ENCODE measurements around the gene PTPRT. TPM values are rescaled to one million over a fixed set of nuclear protein-coding genes. Genes with fewer than 3 reads are reported as not detected.

The PTPRT gene
- total and polyA plus RNA-seq, 2 experiments from 2014 or later = not detected

DNA sequence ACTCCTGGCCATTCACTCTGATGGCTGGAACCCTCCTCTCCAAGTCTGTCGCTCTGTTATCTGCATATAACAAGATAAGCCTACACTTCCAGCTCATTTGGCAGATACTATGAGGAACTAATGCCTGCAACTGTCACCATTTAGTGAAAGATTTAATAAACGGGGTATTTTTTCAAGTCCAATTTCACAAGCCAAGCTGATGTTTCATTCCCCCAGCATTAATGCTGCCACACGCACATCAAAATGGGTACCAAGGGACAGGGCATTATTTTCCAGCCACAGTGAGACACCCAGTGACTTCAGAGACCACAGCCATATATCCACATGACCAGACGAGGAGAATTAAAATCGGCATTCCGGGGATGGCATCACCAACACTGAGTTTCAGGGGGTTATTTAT lies 175.5 kb downstream of the PTPRT start:
- Histone ChIP-seq H4K20me1 (replicated peaks; ENCODE audit: insufficient read depth) (no peaks in the 10 kb centered on the region), H3K4me2 (no peak overlapping the region), H3K36me3 (ENCODE audit: insufficient read depth) (no peaks in the 10 kb centered on the region), H3K9me2 (ENCODE audit: insufficient read depth) (no peaks in the 10 kb centered on the region), H3K4me3 (no peak overlapping the region), H2AFZ (no peak overlapping the region), H3F3A (replicated peaks; ENCODE audit: low read depth) (no peaks in the 10 kb centered on the region), H3K4me1 (ENCODE audit: insufficient read depth) (no peaks in the 10 kb centered on the region), H3K79me2 (replicated peaks; ENCODE audit: insufficient read depth) (no peaks in the 10 kb centered on the region), H3K27ac (ENCODE audit: low read depth) (no peak overlapping the region), H3K27me3 (ENCODE audit: insufficient read depth) (no peaks in the 10 kb centered on the region)
- H3K4me3 Mint-ChIP-seq = no peak overlapping the region
- no peak for TF ChIP-seq ZNF114 (CRISPR knock-in tag; IDR thresholded peaks at IDR 0.05)
- no peak for TF ChIP-seq JUNB (IDR thresholded peaks at IDR 0.05; ENCODE audit: unreplicated experiment)
- no peak for TF ChIP-seq CREB1 (CRISPR knock-in tag; IDR thresholded peaks at IDR 0.05; ENCODE audit: low read depth)
- TF ChIP-seq EZH2 (IDR thresholded peaks at IDR 0.05; ENCODE audit: low read depth, unreplicated experiment) = no peak
- no peak for TF ChIP-seq ZNF331 (CRISPR knock-in tag; IDR thresholded peaks at IDR 0.05; ENCODE audit: low read depth)
- TF ChIP-seq EZH2phosphoT487 (IDR thresholded peaks at IDR 0.05; ENCODE audit: unreplicated experiment) = no peak
- no peak for TF ChIP-seq STAT1 (IDR thresholded peaks at IDR 0.05; ENCODE audit: unreplicated experiment)
- TF ChIP-seq, protein P1, sequence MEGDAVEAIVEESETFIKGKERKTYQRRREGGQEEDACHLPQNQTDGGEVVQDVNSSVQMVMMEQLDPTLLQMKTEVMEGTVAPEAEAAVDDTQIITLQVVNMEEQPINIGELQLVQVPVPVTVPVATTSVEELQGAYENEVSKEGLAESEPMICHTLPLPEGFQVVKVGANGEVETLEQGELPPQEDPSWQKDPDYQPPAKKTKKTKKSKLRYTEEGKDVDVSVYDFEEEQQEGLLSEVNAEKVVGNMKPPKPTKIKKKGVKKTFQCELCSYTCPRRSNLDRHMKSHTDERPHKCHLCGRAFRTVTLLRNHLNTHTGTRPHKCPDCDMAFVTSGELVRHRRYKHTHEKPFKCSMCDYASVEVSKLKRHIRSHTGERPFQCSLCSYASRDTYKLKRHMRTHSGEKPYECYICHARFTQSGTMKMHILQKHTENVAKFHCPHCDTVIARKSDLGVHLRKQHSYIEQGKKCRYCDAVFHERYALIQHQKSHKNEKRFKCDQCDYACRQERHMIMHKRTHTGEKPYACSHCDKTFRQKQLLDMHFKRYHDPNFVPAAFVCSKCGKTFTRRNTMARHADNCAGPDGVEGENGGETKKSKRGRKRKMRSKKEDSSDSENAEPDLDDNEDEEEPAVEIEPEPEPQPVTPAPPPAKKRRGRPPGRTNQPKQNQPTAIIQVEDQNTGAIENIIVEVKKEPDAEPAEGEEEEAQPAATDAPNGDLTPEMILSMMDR (conservative IDR thresholded peaks at IDR 0.05; ENCODE audit: low read depth in 2 of 2) = no peak
- TF ChIP-seq, protein P2, sequence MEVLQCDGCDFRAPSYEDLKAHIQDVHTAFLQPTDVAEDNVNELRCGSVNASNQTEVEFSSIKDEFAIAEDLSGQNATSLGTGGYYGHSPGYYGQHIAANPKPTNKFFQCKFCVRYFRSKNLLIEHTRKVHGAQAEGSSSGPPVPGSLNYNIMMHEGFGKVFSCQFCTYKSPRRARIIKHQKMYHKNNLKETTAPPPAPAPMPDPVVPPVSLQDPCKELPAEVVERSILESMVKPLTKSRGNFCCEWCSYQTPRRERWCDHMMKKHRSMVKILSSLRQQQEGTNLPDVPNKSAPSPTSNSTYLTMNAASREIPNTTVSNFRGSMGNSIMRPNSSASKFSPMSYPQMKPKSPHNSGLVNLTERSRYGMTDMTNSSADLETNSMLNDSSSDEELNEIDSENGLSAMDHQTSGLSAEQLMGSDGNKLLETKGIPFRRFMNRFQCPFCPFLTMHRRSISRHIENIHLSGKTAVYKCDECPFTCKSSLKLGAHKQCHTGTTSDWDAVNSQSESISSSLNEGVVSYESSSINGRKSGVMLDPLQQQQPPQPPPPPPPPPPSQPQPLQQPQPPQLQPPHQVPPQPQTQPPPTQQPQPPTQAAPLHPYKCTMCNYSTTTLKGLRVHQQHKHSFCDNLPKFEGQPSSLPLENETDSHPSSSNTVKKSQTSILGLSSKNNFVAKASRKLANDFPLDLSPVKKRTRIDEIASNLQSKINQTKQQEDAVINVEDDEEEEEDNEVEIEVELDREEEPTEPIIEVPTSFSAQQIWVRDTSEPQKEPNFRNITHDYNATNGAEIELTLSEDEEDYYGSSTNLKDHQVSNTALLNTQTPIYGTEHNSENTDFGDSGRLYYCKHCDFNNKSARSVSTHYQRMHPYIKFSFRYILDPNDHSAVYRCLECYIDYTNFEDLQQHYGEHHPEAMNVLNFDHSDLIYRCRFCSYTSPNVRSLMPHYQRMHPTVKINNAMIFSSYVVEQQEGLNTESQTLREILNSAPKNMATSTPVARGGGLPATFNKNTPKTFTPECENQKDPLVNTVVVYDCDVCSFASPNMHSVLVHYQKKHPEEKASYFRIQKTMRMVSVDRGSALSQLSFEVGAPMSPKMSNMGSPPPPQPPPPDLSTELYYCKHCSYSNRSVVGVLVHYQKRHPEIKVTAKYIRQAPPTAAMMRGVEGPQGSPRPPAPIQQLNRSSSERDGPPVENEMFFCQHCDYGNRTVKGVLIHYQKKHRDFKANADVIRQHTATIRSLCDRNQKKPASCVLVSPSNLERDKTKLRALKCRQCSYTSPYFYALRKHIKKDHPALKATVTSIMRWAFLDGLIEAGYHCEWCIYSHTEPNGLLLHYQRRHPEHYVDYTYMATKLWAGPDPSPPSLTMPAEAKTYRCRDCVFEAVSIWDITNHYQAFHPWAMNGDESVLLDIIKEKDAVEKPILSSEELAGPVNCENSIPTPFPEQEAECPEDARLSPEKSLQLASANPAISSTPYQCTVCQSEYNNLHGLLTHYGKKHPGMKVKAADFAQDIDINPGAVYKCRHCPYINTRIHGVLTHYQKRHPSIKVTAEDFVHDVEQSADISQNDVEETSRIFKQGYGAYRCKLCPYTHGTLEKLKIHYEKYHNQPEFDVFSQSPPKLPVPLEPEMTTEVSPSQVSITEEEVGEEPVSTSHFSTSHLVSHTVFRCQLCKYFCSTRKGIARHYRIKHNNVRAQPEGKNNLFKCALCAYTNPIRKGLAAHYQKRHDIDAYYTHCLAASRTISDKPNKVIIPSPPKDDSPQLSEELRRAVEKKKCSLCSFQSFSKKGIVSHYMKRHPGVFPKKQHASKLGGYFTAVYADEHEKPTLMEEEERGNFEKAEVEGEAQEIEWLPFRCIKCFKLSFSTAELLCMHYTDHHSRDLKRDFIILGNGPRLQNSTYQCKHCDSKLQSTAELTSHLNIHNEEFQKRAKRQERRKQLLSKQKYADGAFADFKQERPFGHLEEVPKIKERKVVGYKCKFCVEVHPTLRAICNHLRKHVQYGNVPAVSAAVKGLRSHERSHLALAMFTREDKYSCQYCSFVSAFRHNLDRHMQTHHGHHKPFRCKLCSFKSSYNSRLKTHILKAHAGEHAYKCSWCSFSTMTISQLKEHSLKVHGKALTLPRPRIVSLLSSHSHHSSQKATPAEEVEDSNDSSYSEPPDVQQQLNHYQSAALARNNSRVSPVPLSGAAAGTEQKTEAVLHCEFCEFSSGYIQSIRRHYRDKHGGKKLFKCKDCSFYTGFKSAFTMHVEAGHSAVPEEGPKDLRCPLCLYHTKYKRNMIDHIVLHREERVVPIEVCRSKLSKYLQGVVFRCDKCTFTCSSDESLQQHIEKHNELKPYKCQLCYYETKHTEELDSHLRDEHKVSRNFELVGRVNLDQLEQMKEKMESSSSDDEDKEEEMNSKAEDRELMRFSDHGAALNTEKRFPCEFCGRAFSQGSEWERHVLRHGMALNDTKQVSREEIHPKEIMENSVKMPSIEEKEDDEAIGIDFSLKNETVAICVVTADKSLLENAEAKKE (CRISPR knock-in tag; IDR thresholded peaks at IDR 0.05) = no peak
- no peak for TF ChIP-seq POLR2AphosphoS5 (IDR thresholded peaks at IDR 0.05; ENCODE audit: low read depth)
- TF ChIP-seq, protein P3, sequence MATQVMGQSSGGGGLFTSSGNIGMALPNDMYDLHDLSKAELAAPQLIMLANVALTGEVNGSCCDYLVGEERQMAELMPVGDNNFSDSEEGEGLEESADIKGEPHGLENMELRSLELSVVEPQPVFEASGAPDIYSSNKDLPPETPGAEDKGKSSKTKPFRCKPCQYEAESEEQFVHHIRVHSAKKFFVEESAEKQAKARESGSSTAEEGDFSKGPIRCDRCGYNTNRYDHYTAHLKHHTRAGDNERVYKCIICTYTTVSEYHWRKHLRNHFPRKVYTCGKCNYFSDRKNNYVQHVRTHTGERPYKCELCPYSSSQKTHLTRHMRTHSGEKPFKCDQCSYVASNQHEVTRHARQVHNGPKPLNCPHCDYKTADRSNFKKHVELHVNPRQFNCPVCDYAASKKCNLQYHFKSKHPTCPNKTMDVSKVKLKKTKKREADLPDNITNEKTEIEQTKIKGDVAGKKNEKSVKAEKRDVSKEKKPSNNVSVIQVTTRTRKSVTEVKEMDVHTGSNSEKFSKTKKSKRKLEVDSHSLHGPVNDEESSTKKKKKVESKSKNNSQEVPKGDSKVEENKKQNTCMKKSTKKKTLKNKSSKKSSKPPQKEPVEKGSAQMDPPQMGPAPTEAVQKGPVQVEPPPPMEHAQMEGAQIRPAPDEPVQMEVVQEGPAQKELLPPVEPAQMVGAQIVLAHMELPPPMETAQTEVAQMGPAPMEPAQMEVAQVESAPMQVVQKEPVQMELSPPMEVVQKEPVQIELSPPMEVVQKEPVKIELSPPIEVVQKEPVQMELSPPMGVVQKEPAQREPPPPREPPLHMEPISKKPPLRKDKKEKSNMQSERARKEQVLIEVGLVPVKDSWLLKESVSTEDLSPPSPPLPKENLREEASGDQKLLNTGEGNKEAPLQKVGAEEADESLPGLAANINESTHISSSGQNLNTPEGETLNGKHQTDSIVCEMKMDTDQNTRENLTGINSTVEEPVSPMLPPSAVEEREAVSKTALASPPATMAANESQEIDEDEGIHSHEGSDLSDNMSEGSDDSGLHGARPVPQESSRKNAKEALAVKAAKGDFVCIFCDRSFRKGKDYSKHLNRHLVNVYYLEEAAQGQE (IDR thresholded peaks at IDR 0.05; ENCODE audit: unreplicated experiment) = no peak
- TF ChIP-seq, protein P4, sequence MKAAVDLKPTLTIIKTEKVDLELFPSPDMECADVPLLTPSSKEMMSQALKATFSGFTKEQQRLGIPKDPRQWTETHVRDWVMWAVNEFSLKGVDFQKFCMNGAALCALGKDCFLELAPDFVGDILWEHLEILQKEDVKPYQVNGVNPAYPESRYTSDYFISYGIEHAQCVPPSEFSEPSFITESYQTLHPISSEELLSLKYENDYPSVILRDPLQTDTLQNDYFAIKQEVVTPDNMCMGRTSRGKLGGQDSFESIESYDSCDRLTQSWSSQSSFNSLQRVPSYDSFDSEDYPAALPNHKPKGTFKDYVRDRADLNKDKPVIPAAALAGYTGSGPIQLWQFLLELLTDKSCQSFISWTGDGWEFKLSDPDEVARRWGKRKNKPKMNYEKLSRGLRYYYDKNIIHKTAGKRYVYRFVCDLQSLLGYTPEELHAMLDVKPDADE (IDR thresholded peaks at IDR 0.05) = no peak
- no peak for TF ChIP-seq NANOG (IDR thresholded peaks at IDR 0.05; ENCODE audit: borderline replicate concordance)
- ATAC-seq (no peak), DNase-seq (ENCODE audit: low spot score) (no peak)
- H3K36me3 Mint-ChIP-seq (ENCODE audit: low read depth) = peaks cover 48% of the 10 kb centered on the region
- peaks cover 8% of the 10 kb centered on the region for H3K27me3 Mint-ChIP-seq (ENCODE audit: insufficient read depth, low read depth, poor library complexity)
- H3K4me1 Mint-ChIP-seq = peaks cover 3% of the 10 kb centered on the region; the same call in 2 of the 3 replicates
- H3K9me3 Mint-ChIP-seq = peaks cover 100% of the 10 kb centered on the region
- no peak overlapping the region for H3K27ac Mint-ChIP-seq
